ENCODE results near the gene NFATC1. TPM values are rescaled to one million over a fixed set of nuclear protein-coding genes. Genes with fewer than 3 reads are reported as not detected.

The NFATC1 gene
- total RNA-seq, 1 donor from 2014 or later = 50.8 TPM

- peak; percentile 56 for DNase-seq (ENCODE audit: low spot score)
Observed at GRCh38 chr18:79506191-79507075, 110.7 kb downstream of the NFATC1 start.

- DNase-seq (ENCODE audit: low spot score) = peak; percentile 84
Observed at GRCh38 chr18:79507076-79507545, 111.4 kb downstream of the NFATC1 start.

GRCh38 chr18:79507546-79508480 is 112.1 kb downstream of the NFATC1 start:
- DNase-seq (ENCODE audit: low spot score) = peak; percentile 70

GRCh38 chr18:79508565-79509535 is 113.1 kb downstream of the NFATC1 start:
- no peak for DNase-seq (ENCODE audit: low spot score)

GRCh38 chr18:79509536-79509930 is 113.8 kb downstream of the NFATC1 start:
- no peak for DNase-seq (ENCODE audit: low spot score)

- DNase-seq (ENCODE audit: low spot score) = no peak
Observed at GRCh38 chr18:79510046-79510685, 114.4 kb downstream of the NFATC1 start.

- no peak for DNase-seq (ENCODE audit: low spot score)
Observed at GRCh38 chr18:79510731-79511241, 115.1 kb downstream of the NFATC1 start.

GRCh38 chr18:79511271-79511670 is 115.5 kb downstream of the NFATC1 start:
- no peak for DNase-seq (ENCODE audit: low spot score)

- no peak for DNase-seq (ENCODE audit: low spot score)
Observed at GRCh38 chr18:79511671-79512301, 116.1 kb downstream of the NFATC1 start.

- DNase-seq (ENCODE audit: low spot score) = no peak
Observed at GRCh38 chr18:79512461-79513380, 117.0 kb downstream of the NFATC1 start.

GRCh38 chr18:79513381-79514081 is 117.8 kb downstream of the NFATC1 start:
- DNase-seq (ENCODE audit: low spot score) = no peak

GRCh38 chr18:79515331-79515730 is 119.6 kb downstream of the NFATC1 start:
- no peak for DNase-seq (ENCODE audit: low spot score)

- no peak for DNase-seq (ENCODE audit: low spot score)
Observed at GRCh38 chr18:79515944-79516351, 120.2 kb downstream of the NFATC1 start.

GRCh38 chr18:79516441-79516931 is 120.8 kb downstream of the NFATC1 start:
- no peak for DNase-seq (ENCODE audit: low spot score)

- DNase-seq (ENCODE audit: low spot score) = no peak
Observed at GRCh38 chr18:79517341-79517740, 121.6 kb downstream of the NFATC1 start.

- no peak for DNase-seq (ENCODE audit: low spot score)
Observed at GRCh38 chr18:79518028-79518682, 122.4 kb downstream of the NFATC1 start.

GRCh38 chr18:79518683-79519128 is 123.0 kb downstream of the NFATC1 start:
- no peak for DNase-seq (ENCODE audit: low spot score)
